WTC11 (cell line): Measurements from ENCODE around the gene TAMALIN. TPM values are rescaled to one million over a fixed set of nuclear protein-coding genes. Genes with fewer than 3 reads are reported as not detected.

Experiments
- ATAC-seq: fragments of 200-7000 bp; cut with Tn5 transposase; 2 replicates; pipeline ENCODE4 v1.10.0; 2021; ENCODE audit warnings: mild to moderate bottlenecking, moderate library complexity
- CTCF ChIA-PET: fragments of 300-600 bp; sonication (Branson Sonifier 250); formaldehyde crosslinking; loops from one replicate; lab custom pipeline; 2021; ENCODE audit warnings: antibody characterized with exemption; lab: Charles Lee
- POLR2A ChIA-PET: fragments of 350-600 bp; sonication (Branson Sonifier 250); formaldehyde crosslinking; loops from one replicate; lab custom pipeline; 2021; ENCODE audit warnings: antibody characterized with exemption; lab: Charles Lee
- DNase-seq: peaks from one replicate; pipeline ENCODE4 v3.0.0; 2021; ENCODE audit warnings: low spot score
- H3K27ac Mint-ChIP-seq: 2 replicates; pipeline ENCODE4 v1.8.0; 2021; ENCODE audit warnings: mixed read lengths
- H3K27me3 Mint-ChIP-seq: 2 replicates; pipeline ENCODE4 v1.8.0; 2021; ENCODE audit warnings: low read depth, mild to moderate bottlenecking, moderate library complexity, mixed read lengths
- H3K36me3 Mint-ChIP-seq: 2 replicates; pipeline ENCODE4 v1.8.0; 2021; ENCODE audit warnings: mixed read lengths
- H3K4me1 Mint-ChIP-seq: 2 replicates; pipeline ENCODE4 v1.8.0; 2022; ENCODE audit warnings: mixed read lengths
- H3K4me3 Mint-ChIP-seq: 2 replicates; pipeline ENCODE4 v1.8.0; 2021; ENCODE audit warnings: mild to moderate bottlenecking, moderate library complexity, mixed read lengths
- H3K9me3 Mint-ChIP-seq: 2 replicates; pipeline ENCODE4 v1.8.0; 2021; ENCODE audit warnings: mixed read lengths
- AFF4 ChIP-seq: sonication (generic); formaldehyde crosslinking; IDR thresholded peaks from 2 replicates; pipeline ENCODE4 v1.8.1; 2023; ENCODE audit warnings: mild to moderate bottlenecking, missing genetic modification reagents, borderline replicate concordance
- E2F4 ChIP-seq: sonication (generic); formaldehyde crosslinking; IDR thresholded peaks from 2 replicates; pipeline ENCODE4 v1.8.1; 2022; ENCODE audit warnings: low read depth, mild to moderate bottlenecking, moderate library complexity, missing genetic modification reagents, borderline replicate concordance
- EMX1 ChIP-seq: fragments of 250-450 bp; sonication (Bioruptor Pico); IDR thresholded peaks from 2 replicates; pipeline ENCODE4 v1.8.0; 2021; ENCODE audit warnings: mild to moderate bottlenecking
- ESRRA ChIP-seq: sonication (generic); formaldehyde crosslinking; IDR thresholded peaks from 2 replicates; pipeline ENCODE4 v1.8.1; 2022; ENCODE audit warnings: mild to moderate bottlenecking, missing genetic modification reagents, borderline replicate concordance
- FOXP4 ChIP-seq: sonication (generic); formaldehyde crosslinking; IDR thresholded peaks from 2 replicates; pipeline ENCODE4 v1.8.0; 2022; ENCODE audit warnings: mild to moderate bottlenecking, missing genetic modification reagents
- GTF2I ChIP-seq: fragments of 250-450 bp; sonication (Bioruptor Pico); conservative IDR thresholded peaks from 2 replicates; pipeline ENCODE4 v1.4.0; 2021; ENCODE audit warnings: mild to moderate bottlenecking
- OVOL2 ChIP-seq: fragments of 250-450 bp; sonication (Bioruptor Pico); IDR thresholded peaks from 2 replicates; pipeline ENCODE4 v1.9.0; 2021; ENCODE audit warnings: mild to moderate bottlenecking, borderline replicate concordance
- PRDM15 ChIP-seq: sonication (generic); formaldehyde crosslinking; IDR thresholded peaks from 2 replicates; pipeline ENCODE4 v1.8.0; 2022; ENCODE audit warnings: missing genetic modification reagents
- RELA ChIP-seq: sonication (generic); formaldehyde crosslinking; IDR thresholded peaks from 2 replicates; pipeline ENCODE4 v1.8.1; 2022; ENCODE audit warnings: missing genetic modification reagents, mild to moderate bottlenecking, borderline replicate concordance
- SP1 ChIP-seq: sonication (generic); formaldehyde crosslinking; conservative IDR thresholded peaks from 2 replicates; pipeline ENCODE4 v1.8.1; 2022; ENCODE audit warnings: missing genetic modification reagents
- ZBTB43 ChIP-seq: sonication (generic); formaldehyde crosslinking; IDR thresholded peaks from 2 replicates; pipeline ENCODE4 v1.8.1; 2023; ENCODE audit warnings: mild to moderate bottlenecking, missing genetic modification reagents
- ZMAT4 ChIP-seq: fragments of 250-450 bp; sonication (Bioruptor Pico); IDR thresholded peaks from 2 replicates; pipeline ENCODE4 v1.9.0; 2021; ENCODE audit warnings: mild to moderate bottlenecking
- ZNF317 ChIP-seq: sonication (generic); formaldehyde crosslinking; IDR thresholded peaks from 2 replicates; pipeline ENCODE4 v1.8.1; 2023; ENCODE audit warnings: low read depth, mild to moderate bottlenecking, moderate library complexity, missing genetic modification reagents, borderline replicate concordance
- ZNF416 ChIP-seq: fragments of 250-450 bp; sonication (Bioruptor Pico); IDR thresholded peaks from 2 replicates; pipeline ENCODE4 v1.9.0; 2021; ENCODE audit warnings: mild to moderate bottlenecking, inconsistent platforms
- total RNA-seq: library from RNA; stranded (reverse); gene quantifications from 3 replicates; pipeline ENCODE4 v1.2.3, GENCODE V29; 2021

The TAMALIN gene
- total RNA-seq, 1 experiment from 2014 or later: 6.1 TPM

GRCh38 chr12:52044292-52044983, 37.7 kb downstream of the TAMALIN start:
- Mint-ChIP-seq H3K4me3 (no peak overlapping the region), H3K36me3 (no peaks in the 10 kb centered on the region), H3K9me3 (no peaks in the 10 kb centered on the region), H3K4me1 (peaks cover 6% of the 10 kb centered on the region), H3K27me3 (peaks cover 20% of the 10 kb centered on the region), H3K27ac (no peak overlapping the region)
- ChIA-PET POLR2A (interaction anchor here (1.4 kb wide), 1 partner anchor 11 kb away, joined by 6 read pairs; no protein-coding TSS in a partner anchor), CTCF (interaction anchor here (0.9 to 6.6 kb wide), 5 partner anchors 12 to 76 kb away, joined by 3 to 57 read pairs (median 4); no protein-coding TSS in a partner anchor)
- ATAC-seq (no peak), DNase-seq (no peak)
- no peak for TF ChIP-seq EMX1
- no peak for TF ChIP-seq GTF2I

- no peak overlapping the region for H3K27ac Mint-ChIP-seq
- no peaks in the 10 kb centered on the region for H3K9me3 Mint-ChIP-seq
- no peaks in the 10 kb centered on the region for H3K36me3 Mint-ChIP-seq
- ATAC-seq (no peak), DNase-seq (no peak)
- peaks cover 34% of the 10 kb centered on the region for H3K27me3 Mint-ChIP-seq
- H3K4me1 Mint-ChIP-seq: peaks cover 17% of the 10 kb centered on the region
- ChIA-PET POLR2A (interaction anchor here (1.0 kb wide), 1 partner anchor 13 kb away, joined by 4 read pairs; no protein-coding TSS in a partner anchor), CTCF (interaction anchor here (6.6 kb wide), 1 partner anchor 20 kb away, joined by 57 read pairs; no protein-coding TSS in a partner anchor)
- TF ChIP-seq SP1 (CRISPR knock-in tag) (no peak), OVOL2 (CRISPR knock-in tag) (no peak), E2F4 (CRISPR knock-in tag) (no peak), ESRRA (CRISPR knock-in tag) (no peak), ZMAT4 (CRISPR knock-in tag) (no peak), PRDM15 (CRISPR knock-in tag) (no peak), ZBTB43 (CRISPR knock-in tag) (no peak), ZNF416 (CRISPR knock-in tag) (no peak), FOXP4 (CRISPR knock-in tag) (no peak), RELA (CRISPR knock-in tag) (no peak), ZNF317 (CRISPR knock-in tag) (no peak), AFF4 (CRISPR knock-in tag) (no peak)
- no peak overlapping the region for H3K4me3 Mint-ChIP-seq
Measured at GRCh38 chr12:52045794-52046199, 39.1 kb downstream of the TAMALIN start.
